Tongue (tissue), 2 donors: ENCODE measurements around the gene THAP5. TPM values are rescaled to one million over a fixed set of nuclear protein-coding genes. Genes with fewer than 3 reads are reported as not detected.

Source experiments
- DNase-seq: peaks from one replicate; pipeline ENCODE4 v3.0.0-alpha.2; 2015
- total RNA-seq: library from RNA; depleted of rRNA; stranded (reverse); fragments of >200 nt; gene quantifications from one replicate; pipeline ENCODE4 v1.2.3, GENCODE V29; 2014

THAP5 gene, protein sequence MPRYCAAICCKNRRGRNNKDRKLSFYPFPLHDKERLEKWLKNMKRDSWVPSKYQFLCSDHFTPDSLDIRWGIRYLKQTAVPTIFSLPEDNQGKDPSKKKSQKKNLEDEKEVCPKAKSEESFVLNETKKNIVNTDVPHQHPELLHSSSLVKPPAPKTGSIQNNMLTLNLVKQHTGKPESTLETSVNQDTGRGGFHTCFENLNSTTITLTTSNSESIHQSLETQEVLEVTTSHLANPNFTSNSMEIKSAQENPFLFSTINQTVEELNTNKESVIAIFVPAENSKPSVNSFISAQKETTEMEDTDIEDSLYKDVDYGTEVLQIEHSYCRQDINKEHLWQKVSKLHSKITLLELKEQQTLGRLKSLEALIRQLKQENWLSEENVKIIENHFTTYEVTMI
- total RNA-seq: 37.5 TPM

DNA sequence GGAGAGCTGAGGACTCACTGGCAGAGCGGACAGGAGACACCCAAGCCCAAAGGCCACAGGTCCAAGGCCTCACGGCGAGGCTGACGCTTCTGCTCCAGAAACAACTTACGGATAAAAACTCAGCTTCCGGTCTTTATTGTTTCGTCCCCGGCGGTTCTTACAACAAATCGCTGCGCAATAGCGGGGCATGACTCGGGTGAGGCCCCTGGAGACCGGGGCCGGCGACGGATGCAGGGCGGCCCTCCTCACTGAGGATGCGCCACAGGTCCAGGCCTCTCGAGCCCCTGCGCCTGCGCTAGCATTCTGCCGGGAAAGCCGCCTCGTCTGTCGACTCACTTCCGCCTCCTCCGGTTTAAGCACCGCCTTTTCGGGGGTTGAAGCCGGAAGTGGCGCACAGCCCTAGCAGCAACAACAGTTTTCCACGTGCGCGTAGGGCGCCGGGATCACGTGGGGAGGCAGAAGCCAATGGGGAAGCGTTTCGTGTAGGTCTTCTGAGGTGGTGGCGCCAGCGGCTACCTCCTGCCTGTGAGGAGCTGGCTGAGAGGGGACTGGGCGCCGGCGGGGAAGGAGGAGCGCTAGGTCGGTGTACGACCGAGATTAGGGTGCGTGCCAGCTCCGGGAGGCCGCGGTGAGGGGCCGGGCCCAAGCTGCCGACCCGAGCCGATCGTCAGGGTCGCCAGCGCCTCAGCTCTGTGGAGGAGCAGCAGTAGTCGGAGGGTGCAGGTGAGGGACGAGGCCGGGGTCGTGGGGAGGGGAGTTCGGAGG is at the start of gene THAP5, which contains the start of gene DNAJB9:
Gene THAP5, minus strand, starts transcription at position 326 of the 765 bp plus-strand sequence. Its CDS starts 137 bp downstream, at position 189.
Gene DNAJB9, plus strand, starts transcription at position 494 of the 765 bp plus-strand sequence. CDS start 1,853 bp downstream, outside the sequence.
- DNase-seq: peak; percentile 100

DNA sequence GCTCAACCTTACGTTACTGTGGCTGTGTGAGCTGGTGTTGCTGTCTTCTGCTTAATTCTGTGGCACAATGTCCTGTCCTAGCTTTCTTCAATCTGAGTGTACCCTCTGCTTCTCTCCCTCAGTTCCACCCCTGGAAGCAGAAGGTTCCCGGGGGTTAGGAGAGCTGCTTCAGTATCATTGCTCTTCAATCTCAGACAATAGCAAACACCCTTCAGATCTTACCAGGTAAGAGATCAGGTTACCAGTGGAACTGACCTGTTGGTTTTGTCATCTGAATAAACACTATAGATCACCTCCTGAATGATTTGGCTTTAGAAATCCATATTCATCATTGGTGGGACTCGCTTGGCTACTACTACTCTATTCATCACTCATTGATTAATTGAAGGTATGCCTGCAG is 48.5 kb upstream of the THAP5 start:
- no peak for DNase-seq

- no peak for DNase-seq
These were observed 45.4 kb upstream of the THAP5 start for GRCh38 chr7:108614896-108615295.

DNA sequence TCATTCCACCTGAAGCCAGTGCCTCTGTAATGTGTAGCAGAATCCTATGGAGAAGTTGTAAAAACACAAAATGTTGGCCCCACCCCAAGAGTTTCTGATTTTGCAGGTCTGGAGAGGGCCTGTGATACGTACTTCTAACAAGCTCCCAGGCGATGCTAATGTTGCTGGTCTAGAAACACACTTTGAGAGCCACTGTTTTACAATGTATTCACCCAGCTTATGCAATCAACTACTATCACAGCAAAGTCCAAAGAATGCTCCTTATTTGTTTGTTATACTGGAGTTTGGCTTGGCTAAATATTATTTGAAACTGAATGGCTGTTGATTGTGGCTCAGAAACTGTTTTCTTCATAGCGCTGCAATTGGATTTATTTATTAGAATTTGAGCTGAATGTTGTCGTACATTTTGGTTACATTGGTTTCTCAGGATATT is 44.5 kb upstream of the THAP5 start:
- DNase-seq: peak; percentile 31

DNA sequence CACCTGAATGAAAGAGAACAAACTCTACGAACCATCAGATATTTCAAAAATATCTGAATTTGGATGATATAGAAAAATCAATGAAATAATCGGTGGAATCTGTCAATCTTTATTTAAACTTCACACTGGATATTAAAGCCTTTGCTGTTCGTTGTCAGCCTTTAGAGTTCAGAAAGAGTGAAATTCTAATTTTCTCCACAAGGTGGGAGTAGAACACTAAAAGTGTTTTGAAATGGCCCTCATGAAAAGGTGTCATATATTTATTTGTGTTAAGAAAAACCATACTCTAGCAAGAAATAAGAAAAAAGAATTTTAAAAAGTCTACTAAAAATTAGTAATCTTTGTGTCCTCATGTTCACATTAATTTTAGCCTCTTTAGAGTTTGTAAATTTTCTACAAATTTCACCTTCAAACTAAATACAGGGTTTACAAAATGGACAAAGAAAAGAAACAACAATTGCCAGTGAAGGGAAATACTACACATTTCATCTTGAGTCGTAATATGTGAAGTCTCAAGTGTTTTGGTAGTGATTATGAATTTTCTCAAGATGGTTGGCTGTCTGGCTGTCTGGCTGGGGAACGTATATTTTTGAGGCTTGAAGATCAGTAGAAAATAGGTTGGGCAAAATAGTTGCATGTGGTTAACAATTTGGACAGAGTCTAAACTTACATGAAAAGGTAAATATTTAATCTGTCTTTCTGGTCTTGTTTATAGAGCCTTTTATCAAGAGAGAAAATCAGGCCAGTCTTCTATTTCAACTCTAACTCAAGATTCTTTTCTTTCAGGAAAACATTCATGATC is 43.8 kb upstream of the THAP5 start:
- DNase-seq: peak; percentile 85

DNA sequence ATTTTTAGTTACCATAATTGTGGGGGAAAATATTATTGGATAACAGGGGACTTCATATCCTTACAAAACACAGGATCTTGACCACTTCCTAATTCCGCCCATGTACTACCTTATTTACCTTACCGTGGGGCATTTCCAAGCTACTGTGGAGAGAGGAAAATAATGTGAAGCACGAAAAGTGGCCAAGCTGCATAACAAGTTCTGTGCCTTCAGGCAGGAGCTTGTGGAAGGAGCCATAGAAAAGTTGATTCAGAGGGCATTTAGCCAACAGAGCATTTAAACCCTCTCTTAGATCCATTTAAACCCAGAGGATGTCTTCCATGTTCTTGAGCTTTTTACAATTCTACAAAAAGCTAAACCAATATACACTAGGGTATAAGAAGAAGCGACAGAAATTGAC is 41.8 kb upstream of the THAP5 start:
- DNase-seq: peak; percentile 27

DNA sequence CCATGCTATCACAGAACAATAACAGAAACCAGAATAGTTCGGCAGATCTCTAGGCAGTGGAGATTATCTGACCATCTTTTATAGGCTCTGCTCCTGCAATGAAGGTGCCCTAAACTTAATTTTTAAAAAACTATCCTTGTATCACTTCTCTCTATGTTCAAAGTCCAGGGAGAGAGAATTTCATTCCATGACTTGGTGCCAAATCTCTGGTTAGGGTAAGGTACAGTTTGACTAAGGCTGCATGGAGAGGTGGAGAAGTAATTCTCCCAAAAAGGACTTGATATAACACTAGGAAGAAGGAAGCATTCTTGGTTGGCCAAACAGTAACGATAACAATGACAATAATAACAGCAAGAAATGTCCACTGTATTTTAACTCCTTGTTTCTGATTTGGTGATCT is 40.1 kb upstream of the THAP5 start:
- no peak for DNase-seq

DNA sequence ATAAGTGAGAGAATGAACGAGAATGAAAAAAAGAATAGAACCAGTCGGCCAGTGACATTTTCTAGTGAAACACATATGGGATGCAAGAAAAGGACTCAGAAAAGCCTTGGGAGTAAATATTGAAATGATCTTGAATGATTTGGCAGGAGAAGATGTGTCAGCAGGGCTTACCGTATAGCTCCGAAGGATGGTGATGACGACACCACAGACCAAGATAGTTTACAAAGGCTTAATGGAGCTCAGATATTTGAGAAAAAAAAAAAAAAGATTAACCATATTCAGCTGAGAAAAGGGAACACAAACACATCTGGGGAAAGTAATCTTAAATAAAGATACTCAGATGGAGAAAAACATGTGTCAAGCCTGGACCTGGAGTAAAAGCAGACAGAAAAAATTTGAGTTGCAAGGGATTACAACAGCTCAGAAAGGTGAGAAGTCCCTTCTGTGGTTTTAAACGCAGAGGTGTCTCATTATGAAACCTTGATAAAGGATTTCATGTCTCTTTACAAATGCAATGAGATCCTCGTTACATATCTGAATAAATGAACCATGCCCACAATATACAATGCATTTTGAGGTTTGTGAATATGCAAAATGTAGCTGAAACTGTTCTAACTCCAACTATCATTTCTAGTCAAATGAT is 36.2 kb upstream of the THAP5 start:
- peak; percentile 57 for DNase-seq

DNA sequence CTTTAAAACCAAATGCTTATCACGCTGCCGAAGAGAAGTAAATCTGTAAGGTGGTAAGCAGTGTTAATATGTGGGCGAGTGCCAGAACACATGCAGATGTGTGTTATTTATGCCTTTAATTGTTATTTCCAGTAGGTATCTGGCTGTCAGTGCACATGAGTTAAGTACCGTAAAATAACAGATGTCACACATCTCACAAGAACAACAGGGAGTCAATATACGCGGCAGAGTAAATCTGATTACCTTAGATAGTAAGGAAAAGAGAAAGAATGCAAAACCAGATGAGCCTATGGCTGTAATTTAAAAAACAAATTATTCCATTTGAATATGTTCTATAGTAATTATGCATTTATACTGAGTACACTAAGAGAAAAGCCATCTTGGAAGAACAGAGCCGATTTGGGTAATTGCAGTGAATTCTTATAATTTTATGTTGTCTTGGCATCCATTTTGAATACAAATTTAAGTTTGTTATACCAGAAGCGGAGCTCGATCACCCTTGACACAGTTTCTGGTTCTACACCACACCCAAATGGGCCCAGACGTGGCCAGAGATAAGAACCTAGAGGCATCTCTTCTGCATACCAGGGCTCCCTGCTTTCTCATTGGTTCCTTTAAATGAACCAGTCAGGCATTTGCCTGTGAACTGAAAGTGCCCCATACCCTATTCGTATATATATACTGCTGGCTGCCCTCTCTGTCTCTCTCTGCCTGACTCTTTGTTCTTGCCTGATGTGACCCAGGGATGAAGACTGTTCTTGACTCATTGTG is 35.0 kb upstream of the THAP5 start:
- no peak for DNase-seq

GRCh38 chr7:108603656-108604306 is 34.3 kb upstream of the THAP5 start:
- no peak for DNase-seq

DNA sequence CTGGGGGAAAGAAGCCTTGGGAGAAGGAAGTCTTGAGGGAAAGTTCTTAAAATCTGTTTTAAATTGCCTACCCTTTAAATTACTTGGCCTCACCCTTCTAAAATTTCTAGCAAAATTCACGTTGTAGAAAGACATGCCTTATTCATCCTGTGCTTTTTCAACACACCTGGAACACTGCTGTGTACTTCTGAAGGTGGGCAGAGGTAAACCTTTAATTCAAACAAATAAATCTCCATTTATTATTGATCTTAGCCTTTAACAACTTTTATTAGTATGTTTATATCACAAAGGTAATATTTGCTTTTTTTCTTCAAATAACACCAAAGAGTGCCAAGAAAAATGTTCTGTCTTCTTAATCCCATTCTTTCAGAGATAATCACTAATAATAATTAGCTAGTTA is 30.9 kb upstream of the THAP5 start:
- no peak for DNase-seq

DNA sequence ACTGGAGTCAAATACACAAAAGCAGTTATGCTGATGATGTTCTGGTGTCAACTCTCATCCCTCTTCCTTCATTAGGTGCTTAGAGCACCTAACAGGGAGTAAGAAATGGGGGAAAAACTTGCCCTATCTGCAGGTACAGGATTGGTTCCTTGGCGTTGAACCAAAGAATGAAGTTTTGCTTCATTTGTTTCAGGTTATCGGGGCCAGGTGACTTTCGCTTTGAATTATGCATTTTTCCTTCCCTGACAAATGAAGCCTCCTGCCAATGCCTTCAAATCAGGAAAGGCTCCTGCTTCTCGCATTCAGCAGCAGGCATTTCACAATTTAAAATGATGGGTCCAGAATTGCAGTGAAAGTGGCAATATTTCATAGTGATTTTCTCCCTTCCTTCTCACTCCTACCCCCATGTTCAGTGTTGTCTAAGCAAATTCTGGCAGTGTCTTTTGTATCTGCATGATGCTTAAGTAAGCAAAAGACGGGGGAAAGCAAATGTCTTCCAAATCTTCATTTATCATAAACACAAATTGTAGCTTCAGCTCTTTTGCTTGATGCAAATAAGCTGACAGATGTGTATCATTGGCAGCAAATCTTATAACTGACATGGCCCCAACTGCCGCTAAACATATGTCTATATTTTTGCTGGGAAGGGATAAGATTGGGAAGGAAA is 29.5 kb upstream of the THAP5 start:
- no peak for DNase-seq

DNA sequence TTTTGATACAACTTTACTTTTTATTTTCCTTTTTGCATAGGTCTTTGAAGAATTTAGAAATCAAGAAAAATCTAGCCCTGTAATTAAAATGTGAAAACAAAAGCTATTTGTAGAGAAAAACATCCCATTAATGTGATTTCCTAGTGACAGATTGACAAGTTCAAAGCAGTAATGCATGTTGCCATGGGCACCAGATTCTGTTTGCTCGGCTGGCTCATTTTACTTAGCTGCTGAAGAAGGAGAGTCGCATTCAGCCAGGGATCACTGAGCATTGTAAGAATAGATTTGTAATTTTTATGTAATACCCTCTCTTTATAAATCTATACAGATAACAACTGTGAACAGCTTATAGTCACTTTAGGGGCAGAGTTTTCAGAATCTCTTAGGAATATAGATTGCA is 28.6 kb upstream of the THAP5 start:
- peak; percentile 19 for DNase-seq

DNA sequence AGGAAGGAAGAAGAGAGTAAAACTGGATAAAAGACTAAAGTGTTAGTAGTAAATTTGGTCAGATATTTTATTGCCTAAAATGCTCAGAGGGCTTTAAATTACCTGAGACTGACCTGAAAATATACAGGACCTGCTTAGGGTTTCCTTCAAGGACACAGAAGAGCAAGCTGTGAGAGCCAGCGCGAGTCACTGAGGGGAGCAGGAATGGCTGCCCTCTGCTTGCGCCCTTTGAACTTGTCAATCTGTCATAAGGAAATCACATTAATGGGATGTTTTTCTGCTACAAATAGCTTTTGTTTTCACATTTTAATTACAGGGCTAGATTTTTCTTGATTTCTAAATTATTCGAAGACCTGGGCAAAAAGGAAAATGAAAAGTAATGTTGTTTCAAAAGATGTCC is 27.1 kb upstream of the THAP5 start:
- DNase-seq: no peak

- peak; percentile 68 for DNase-seq
These were observed 23.2 kb upstream of the THAP5 start for GRCh38 chr7:108592646-108593201.

DNA sequence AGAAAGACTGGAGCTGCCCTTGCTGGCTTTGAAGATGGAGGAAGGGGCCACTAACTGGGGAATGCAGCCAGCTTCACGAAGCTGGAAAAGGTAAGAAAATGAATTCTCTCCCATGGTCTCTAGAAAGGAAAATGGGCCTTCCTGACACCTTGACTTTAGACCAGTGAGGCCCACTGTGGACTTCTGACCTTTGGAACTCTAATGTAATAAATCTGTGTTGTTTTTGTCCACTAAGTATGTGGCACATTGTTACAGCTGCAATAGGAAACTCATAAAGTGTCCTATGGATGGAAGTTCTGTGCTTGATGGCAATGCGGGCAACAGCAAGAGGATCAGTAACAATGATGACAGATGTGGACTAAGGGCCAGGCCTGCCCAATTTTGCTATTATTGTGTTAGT is 21.1 kb upstream of the THAP5 start:
- DNase-seq: no peak

DNA sequence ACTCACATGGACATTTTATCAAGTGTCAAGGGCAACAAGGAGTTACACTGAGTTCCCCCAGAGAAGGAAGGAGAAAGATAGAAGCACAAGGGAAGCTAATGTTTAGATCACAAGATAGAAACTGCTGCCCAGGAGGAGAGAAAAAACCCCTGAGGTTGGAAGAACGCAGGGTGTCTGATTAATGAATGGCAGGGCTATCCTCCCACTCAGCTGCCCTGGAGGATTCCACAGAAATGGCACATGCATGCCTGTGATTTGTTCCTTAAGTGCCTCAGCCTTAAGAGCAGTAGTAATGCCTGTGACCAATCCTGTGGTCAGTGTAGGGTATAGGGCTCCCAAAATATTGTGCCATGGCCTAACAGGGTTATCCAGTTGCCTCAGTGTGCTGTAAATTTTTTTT is 20.4 kb upstream of the THAP5 start:
- no peak for DNase-seq

- DNase-seq: no peak
These were observed 19.7 kb upstream of the THAP5 start for GRCh38 chr7:108589199-108589598.

DNA sequence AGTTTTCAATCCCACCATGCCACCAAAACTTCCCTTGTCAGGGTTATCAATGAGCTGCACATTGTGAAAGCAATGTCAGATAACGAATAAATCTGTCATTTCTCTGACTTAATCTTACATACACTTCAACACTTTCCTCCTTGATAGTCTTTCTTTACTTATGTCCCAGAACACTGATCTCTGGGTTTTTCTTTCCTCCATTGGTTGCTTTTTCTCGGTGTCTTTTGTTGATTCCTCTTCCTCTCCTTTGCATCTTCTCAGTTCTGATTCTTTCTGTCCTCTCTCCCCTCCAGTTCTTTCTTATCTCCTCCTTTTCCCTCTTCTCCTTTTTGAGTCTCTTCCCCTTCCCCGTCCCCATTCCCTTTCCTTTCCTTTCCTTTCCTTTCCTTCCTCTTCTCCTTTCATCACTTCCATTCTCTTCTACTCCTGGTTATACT is 16.8 kb upstream of the THAP5 start:
- DNase-seq: no peak

DNA sequence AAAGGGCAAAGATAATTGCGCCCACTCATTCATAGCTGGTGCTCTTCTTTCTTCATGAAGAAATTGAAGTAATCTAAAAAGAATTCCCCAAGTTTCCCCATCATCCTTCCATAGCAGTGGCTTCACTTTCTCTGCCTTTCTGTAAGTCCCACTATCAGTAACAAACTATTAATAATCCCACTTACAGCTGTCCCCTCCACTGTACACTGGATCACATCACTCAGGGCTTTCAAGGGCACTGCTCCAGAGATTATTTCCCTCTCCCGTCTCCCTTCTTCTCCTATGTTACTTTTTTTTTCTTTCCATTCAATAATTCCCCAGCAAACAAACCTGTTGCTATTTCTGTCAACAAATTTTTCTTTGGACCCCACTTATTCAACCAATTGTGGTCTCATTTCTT is 16.3 kb upstream of the THAP5 start:
- no peak for DNase-seq
